Fibroblast of upper back skin (primary cell): Measurements from ENCODE around the gene FAM168B.
A peak's percentile ranks its signal among the peaks of the same experiment; 100 is the strongest.
"Not testable (repeated sequence)": the region's sequence is repeated elsewhere in the genome, so short reads cannot be mapped to it uniquely, and the experiment has no call there.

Experiments
- DNase-seq: peaks from one replicate; pipeline ENCODE4 v3.0.0-alpha.2; 2013

Gene FAM168B, protein sequence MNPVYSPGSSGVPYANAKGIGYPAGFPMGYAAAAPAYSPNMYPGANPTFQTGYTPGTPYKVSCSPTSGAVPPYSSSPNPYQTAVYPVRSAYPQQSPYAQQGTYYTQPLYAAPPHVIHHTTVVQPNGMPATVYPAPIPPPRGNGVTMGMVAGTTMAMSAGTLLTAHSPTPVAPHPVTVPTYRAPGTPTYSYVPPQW

GRCh38 chr2:131093006-131093695 is at the start of gene FAM168B:
Gene FAM168B, minus strand, starts transcription at chr2:131093460. Its CDS starts 10,814 bp downstream, at chr2:131082646.
- DNase-seq, result peak; percentile 84

- DNase-seq, result no peak
These were observed 49.6 kb upstream of the FAM168B start for GRCh38 chr2:131142849-131143248.

DNA sequence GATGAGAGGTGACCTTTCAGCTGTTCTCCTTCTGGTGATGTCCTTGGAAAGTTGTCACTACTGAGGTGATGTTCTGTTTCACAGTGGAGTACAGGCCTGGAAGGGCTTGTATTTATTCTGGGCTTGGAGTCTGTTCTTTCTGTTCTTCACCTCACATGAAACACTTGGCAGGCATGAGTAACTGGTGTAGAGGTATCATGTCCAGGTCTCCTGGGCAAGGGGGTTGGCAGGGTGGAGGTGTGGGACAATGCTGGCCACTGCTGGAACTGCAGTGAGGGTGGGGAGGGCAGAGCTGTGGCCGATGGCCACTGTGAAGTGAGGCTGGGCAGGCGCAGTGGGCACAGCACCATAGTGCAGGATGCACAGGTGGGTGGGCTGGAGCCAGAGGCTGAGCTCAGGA is 47.3 kb upstream of the FAM168B start:
- DNase-seq, result no peak

DNA sequence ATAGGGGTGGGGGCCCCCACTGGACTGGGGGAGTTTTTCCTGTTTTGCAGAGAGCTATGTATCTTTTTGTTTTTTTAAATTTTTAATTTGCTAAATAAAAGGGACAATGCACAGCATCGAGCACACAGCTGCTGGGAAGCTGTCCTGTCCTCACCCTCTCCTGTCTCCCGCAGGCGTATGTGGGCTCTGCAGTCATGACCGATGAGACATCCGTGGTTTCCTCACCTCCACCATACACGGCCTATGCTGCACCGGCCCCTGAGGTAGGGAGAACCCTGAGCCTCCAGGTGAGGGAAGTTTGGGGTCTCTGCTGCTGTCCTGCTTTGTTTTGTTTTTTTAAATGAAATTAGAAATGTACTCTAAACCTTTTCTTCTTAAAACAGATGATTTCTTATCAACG is 39.5 kb upstream of the FAM168B start:
- DNase-seq, result no peak

DNA sequence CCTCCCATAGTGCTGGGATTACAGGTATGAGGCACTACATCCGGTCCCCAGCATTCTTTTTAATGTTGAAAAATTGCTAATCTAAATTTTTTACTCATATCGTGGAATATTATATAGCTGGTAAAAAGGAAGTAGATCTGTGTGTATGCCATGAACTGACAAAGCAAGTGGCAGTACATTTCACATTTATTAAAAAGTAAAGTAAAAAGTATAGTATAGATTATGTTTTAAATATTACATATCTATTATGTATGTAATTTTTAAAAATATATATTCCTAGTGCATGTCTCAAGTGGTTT is 37.0 kb upstream of the FAM168B start:
- no peak for DNase-seq

GRCh38 chr2:131127981-131128380 is 34.7 kb upstream of the FAM168B start:
- no peak for DNase-seq

DNA sequence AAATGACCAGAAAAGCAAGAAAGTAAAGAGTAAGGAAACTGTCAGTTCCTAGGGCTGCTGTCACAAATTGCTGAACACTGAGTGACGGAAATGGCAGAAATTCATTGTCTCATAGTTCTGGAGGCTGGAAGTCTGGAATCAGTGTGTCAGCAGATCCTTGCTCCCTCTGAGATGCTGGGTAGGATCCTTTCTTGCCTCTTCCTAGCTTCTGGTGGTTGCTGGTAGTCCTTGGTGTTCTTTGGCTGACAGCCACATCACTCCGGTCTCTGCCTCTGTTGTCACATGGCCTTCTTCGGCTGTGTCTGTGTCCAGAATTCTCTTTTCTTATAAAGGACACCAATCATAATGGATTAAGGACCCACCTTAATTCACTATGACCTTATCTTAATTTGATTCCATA is 33.8 kb upstream of the FAM168B start:
- DNase-seq, result no peak

- no peak for DNase-seq
These were observed 33.2 kb upstream of the FAM168B start for GRCh38 chr2:131126436-131126835.

DNA sequence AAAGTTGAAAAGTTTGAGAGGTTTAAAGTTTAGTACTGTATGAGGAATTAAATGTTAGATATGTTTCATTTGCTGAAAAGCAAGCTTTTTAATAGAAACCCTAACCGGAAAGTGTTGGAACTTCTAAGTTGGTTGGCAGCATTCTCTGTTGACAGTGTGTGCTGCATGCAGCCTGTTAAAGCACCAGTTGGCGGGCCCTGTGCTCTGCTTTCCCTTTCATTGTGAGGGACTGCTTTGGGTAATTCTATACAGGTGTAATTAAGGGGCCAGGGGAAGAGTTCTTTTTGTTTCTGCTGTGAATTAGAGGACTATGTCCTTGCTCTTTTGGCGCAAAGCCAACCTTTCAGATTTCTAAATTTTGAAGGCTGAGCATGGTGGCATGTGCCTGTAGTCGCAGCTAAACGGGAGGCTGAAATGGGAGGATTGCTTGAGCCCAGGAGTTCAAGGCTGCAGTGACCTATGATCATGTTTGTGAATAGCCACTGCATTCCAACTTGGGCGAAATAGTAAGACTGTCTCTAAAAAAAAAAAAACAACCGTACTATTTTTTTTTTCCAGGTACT is 32.0 kb upstream of the FAM168B start:
- DNase-seq, result no peak

DNA sequence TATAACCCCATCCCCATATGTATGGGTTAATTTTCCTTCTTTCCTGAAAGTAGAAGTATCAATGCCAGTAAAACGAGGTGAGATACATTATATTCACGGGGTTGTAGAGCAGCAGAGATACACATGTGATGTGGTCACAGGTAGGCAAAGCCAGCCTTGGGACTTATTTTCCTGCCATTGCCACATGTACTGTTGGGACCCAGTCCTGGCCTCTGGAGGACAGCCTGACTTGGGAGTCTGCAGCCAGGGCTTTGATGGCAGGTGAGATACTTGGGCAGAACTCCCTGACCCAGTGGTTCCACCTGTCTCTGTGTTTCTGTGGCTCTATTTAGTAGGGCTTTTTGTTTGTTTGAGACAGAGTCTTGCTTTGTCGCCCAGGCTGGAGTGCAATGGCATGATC is 29.9 kb upstream of the FAM168B start:
- DNase-seq, result no peak

GRCh38 chr2:131122496-131122895 is 29.2 kb upstream of the FAM168B start:
- DNase-seq, result no peak

- DNase-seq, result no peak
These were observed 28.2 kb upstream of the FAM168B start for GRCh38 chr2:131121464-131121863.

DNA sequence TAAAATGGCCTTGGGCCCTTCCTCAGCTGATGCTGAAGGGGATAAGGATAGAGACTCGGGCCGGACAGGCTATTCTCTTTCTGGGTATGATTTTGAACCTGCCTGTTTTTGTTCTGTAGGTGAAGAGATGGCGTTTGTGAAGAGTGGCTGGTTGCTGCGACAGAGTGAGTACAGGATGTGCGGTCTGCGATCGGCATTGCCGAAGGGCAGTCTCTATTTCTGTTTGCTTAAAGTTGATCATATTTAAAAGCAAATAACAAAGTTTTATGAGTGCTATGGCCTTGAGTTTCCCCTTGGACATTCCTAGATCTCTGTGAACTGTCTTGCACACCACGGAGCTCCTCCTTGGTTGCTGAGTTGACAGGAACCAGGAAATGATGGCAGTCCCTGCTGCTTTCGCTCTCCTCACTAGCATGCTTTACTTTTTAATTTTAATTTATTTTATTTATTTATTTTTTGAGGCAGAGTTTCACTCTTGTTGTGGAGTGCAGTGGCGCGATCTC is 27.6 kb upstream of the FAM168B start:
- no peak for DNase-seq

DNA sequence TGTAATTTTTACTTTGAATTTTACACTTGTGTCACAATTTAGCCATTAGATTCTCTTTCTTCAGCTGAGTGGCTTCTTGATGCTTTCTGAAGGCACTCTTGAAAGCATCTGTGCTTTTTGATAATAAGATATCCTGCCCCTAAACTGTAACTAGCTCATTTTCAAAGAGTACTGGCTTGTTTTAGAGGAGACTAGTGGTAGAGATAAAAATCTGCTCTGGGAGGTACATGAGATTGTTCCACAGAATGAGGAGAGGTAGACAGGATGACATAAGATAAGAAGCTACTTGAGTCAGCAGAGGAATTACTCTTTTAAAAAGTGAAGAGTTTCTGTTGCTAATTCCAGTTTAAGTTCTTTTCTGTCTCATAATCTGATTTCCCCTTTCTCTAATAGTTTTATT is 22.5 kb upstream of the FAM168B start:
- DNase-seq, result no peak

- not testable (repeated sequence) for DNase-seq
These were observed 21.7 kb upstream of the FAM168B start for GRCh38 chr2:131114950-131115349.

DNA sequence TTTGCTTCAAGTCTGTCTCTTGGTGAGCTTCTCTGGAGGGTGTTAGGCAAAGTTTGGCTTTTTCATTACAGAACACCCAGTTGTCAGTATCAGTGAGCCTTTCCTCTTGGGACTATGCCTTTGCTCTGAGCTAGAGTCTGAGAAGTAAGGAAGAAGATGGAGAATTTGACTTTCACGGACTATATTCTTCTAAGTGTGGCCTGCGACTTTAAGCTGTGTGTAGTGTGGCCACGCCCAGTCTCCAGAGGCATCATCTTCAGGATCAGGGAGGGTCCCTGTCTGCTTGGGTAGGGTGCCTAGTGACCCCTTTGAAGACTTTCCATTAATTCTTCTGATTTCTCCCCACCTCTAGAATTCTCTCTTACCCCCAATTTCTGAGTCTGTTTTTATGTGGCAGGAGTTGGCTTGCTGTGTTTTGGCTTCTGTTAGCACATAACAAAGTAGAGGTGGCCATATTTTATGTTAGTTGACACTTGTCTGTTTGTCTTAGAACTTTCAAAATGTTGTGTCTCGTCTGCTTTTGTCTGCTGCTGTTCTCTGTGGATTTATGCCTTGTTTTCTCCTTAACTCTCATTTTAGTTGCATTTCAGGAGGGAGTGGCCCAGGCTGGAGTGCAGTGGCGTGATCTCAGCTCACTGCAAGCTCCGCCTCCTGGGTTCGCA is 20.4 kb upstream of the FAM168B start:
- no peak for DNase-seq

- peak; percentile 27 for DNase-seq
These were observed 19.3 kb upstream of the FAM168B start for GRCh38 chr2:131112529-131112928.

GRCh38 chr2:131105950-131106801 is 12.9 kb upstream of the FAM168B start:
- peak; percentile 7 for DNase-seq

- DNase-seq, result peak; percentile 88
These were observed 12.1 kb upstream of the FAM168B start, which contains the start of gene PLEKHB2 for GRCh38 chr2:131105156-131105949. Gene PLEKHB2, plus strand, starts transcription at chr2:131105336. Its CDS starts 15,606 bp downstream, at chr2:131120942.

- DNase-seq, result peak; percentile 78
These were observed 11.4 kb upstream of the FAM168B start for GRCh38 chr2:131104487-131105155.

DNA sequence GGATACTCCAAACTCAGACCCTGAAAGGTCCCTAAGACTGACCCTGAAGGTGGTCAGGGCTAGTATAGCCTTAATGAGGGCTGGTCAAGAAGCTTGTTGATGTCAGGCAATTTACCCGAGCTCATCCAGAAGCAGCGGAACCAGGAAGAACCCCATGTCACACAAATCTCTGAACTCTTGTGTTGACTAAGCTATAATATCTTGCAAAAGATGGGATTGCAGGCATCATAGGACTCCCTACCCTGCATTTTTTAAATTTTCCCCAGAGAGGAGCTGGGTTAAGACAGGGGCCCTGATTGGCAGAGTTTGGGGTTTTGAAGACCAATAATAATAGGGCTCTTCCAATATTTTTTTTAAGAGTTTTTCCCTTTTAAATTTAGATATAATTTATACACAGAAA is 9.9 kb upstream of the FAM168B start:
- DNase-seq, result no peak
